SIG-M5 treated with dmso at 0.1 percent for 504 hours (cell line): Measurements from ENCODE around the gene RUNX2.
"Not testable (repeated sequence)": the region's sequence is repeated elsewhere in the genome, so short reads cannot be mapped to it uniquely, and the experiment has no call there.

Experiments
- DNase-seq: peaks from one replicate; lab custom pipeline; 2025; ENCODE audit not compliant: unreplicated experiment; lab: John Stamatoyannopoulos, UW

RUNX2 gene

GRCh38 chr6:45663251-45664221, 335.4 kb downstream of the RUNX2 start:
- DNase-seq, result peak; percentile 5

GRCh38 chr6:45664707-45665106, 336.6 kb downstream of the RUNX2 start:
- DNase-seq, result no peak

- no peak for DNase-seq
Measured at GRCh38 chr6:45665859-45666258, 337.7 kb downstream of the RUNX2 start.

- DNase-seq, result peak; percentile 37
Measured at GRCh38 chr6:45666846-45667245, 338.7 kb downstream of the RUNX2 start.

- DNase-seq, result no peak
Measured at GRCh38 chr6:45667300-45667699, 339.2 kb downstream of the RUNX2 start.

GRCh38 chr6:45667766-45668165, 339.6 kb downstream of the RUNX2 start:
- no peak for DNase-seq

GRCh38 chr6:45668705-45669104, 340.6 kb downstream of the RUNX2 start:
- no peak for DNase-seq

GRCh38 chr6:45673167-45673566, 345.0 kb downstream of the RUNX2 start:
- not testable (repeated sequence) for DNase-seq

- not testable (repeated sequence) for DNase-seq
Measured at GRCh38 chr6:45675166-45675565, 347.0 kb downstream of the RUNX2 start.

- no peak for DNase-seq
Measured at GRCh38 chr6:45675634-45676033, 347.5 kb downstream of the RUNX2 start.

GRCh38 chr6:45676380-45676779, 348.2 kb downstream of the RUNX2 start:
- DNase-seq, result no peak

GRCh38 chr6:45677381-45678284, 349.5 kb downstream of the RUNX2 start:
- peak; percentile 58 for DNase-seq

- no peak for DNase-seq
Measured at GRCh38 chr6:45678285-45678607, 350.1 kb downstream of the RUNX2 start.

GRCh38 chr6:45679163-45679562, 351.0 kb downstream of the RUNX2 start:
- no peak for DNase-seq

GRCh38 chr6:45679631-45680030, 351.5 kb downstream of the RUNX2 start:
- DNase-seq, result no peak

- peak; percentile 88 for DNase-seq
Measured at GRCh38 chr6:45681860-45682511, 353.9 kb downstream of the RUNX2 start.

- no peak for DNase-seq
Measured at GRCh38 chr6:45684476-45684875, 356.3 kb downstream of the RUNX2 start.

GRCh38 chr6:45685076-45685475, 356.9 kb downstream of the RUNX2 start:
- no peak for DNase-seq

- DNase-seq, result no peak
Measured at GRCh38 chr6:45686841-45687569, 358.9 kb downstream of the RUNX2 start.

GRCh38 chr6:45687570-45687969, 359.4 kb downstream of the RUNX2 start:
- DNase-seq, result no peak

- DNase-seq, result no peak
Measured at GRCh38 chr6:45688180-45688579, 360.1 kb downstream of the RUNX2 start.
